HepG2 (cell line): ENCODE measurements around the gene SIK3. TPM values are rescaled to one million over a fixed set of nuclear protein-coding genes. Genes with fewer than 3 reads are reported as not detected.

Experiments used
- CCDC6 ChIP-seq: sonication (generic); formaldehyde crosslinking; IDR thresholded peaks from 2 replicates; pipeline ENCODE4 v1.8.1; 2022; ENCODE audit warnings: mild to moderate bottlenecking, missing genetic modification reagents, moderate library complexity
- ETV6 ChIP-seq: sonication (generic); formaldehyde crosslinking; conservative IDR thresholded peaks from 2 replicates; pipeline ENCODE4 v1.4.0; 2020; ENCODE audit warnings: missing genetic modification reagents
- FIP1L1 ChIP-seq: fragments of 200-400 bp; formaldehyde crosslinking; IDR thresholded peaks from 2 replicates; pipeline ENCODE4 v1.6.1; 2018; ENCODE audit warnings: low read depth, mild to moderate bottlenecking, low read length, moderate library complexity, borderline replicate concordance; ENCODE audit not compliant: insufficient read depth
- HDAC1 ChIP-seq: sonication (generic); formaldehyde crosslinking; IDR thresholded peaks from 2 replicates; pipeline ENCODE4 v1.5.1; 2020; ENCODE audit warnings: mild to moderate bottlenecking, missing genetic modification reagents
- PTBP1 ChIP-seq: fragments of 200-400 bp; formaldehyde crosslinking; IDR thresholded peaks from 2 replicates; pipeline ENCODE4 v1.6.1; 2018; ENCODE audit warnings: low read length, low read depth; ENCODE audit not compliant: poor library complexity, severe bottlenecking
- SOX6 ChIP-seq, 2 experiments: fragments of 450-650 bp in 1 of 2; sonication (generic) in 1 of 2; formaldehyde crosslinking in 1 of 2; IDR thresholded peaks; 2 replicates each; pipeline versions ENCODE4 v1.4.0 to v1.6.1; 2017 to 2020; ENCODE audit warnings: antibody characterized with exemption in 1 of 2, mild to moderate bottlenecking in 1 of 2, missing genetic modification reagents in 1 of 2
- TERF1 ChIP-seq: sonication (generic); formaldehyde crosslinking; IDR thresholded peaks from 2 replicates; pipeline ENCODE4 v1.8.0; 2022; ENCODE audit warnings: mild to moderate bottlenecking, missing genetic modification reagents, moderate library complexity
- XBP1 ChIP-seq: sonication (generic); formaldehyde crosslinking; IDR thresholded peaks from 2 replicates; pipeline ENCODE4 v1.5.0; 2020; ENCODE audit warnings: missing genetic modification reagents
- ZFP1 ChIP-seq: IDR thresholded peaks from 2 replicates; pipeline ENCODE4 v1.6.1; 2016
- ZNF281 ChIP-seq: sonication (generic); formaldehyde crosslinking; IDR thresholded peaks from 2 replicates; pipeline ENCODE4 v1.4.0; 2020; ENCODE audit warnings: missing genetic modification reagents, borderline replicate concordance
- ZNF550 ChIP-seq: sonication (generic); formaldehyde crosslinking; IDR thresholded peaks from 2 replicates; pipeline ENCODE4 v1.4.0; 2020; ENCODE audit warnings: mild to moderate bottlenecking, missing genetic modification reagents, borderline replicate concordance
- ZNF670 ChIP-seq: sonication (generic); formaldehyde crosslinking; IDR thresholded peaks from 2 replicates; pipeline ENCODE4 v1.8.0; 2022; ENCODE audit warnings: mild to moderate bottlenecking, missing genetic modification reagents, borderline replicate concordance
- ZNF710 ChIP-seq: sonication (generic); formaldehyde crosslinking; IDR thresholded peaks from 2 replicates; pipeline ENCODE4 v1.5.0; 2020; ENCODE audit warnings: mild to moderate bottlenecking, missing genetic modification reagents, borderline replicate concordance
- polyA plus RNA-seq, 8 experiments: library from polyadenylated mRNA; depleted of rRNA in 3 of 8; stranded (reverse) in 7 of 8; unstranded in 1 of 8; fragments of >200 nt; fragmentation: Illumina TruSeq in 4 of 8; extraction: Trizol in 4 of 8; gene quantifications; 2 replicates each; pipeline versions ENCODE4 v1.2.1 to v1.2.3, GENCODE V29; 2011 to 2016; ENCODE audit warnings: low read depth in 4 of 8, missing spikeins in 1 of 8, mixed read lengths in 1 of 8; ENCODE audit not compliant: insufficient read depth in 1 of 8
- total RNA-seq, 5 experiments: library from RNA; depleted of rRNA; stranded (reverse); fragments of >200 nt; fragmentation: Illumina TruSeq; extraction: Trizol; gene quantifications; 2 replicates each; pipeline ENCODE4 v1.2.3, GENCODE V29; 2016; ENCODE audit warnings: low read depth in 1 of 5
- TF ChIP-seq, protein P1 (sequence below): IDR thresholded peaks from 2 replicates; pipeline ENCODE4 v1.6.1; 2012; ENCODE audit warnings: low read depth, low read length, improper control_type of control experiment
- TF ChIP-seq, protein P2 (sequence below): sonication (generic); formaldehyde crosslinking; IDR thresholded peaks from 2 replicates; pipeline ENCODE4 v1.5.1; 2020; ENCODE audit warnings: mild to moderate bottlenecking, missing genetic modification reagents, borderline replicate concordance
- TF ChIP-seq, protein P3 (sequence below): IDR thresholded peaks from 2 replicates; pipeline ENCODE4 v1.6.1; 2016; ENCODE audit warnings: low read depth, control low read depth

The SIK3 gene
- total and polyA plus RNA-seq, 2 of the 13 experiments (the other 11 are each of a cell fraction or from before 2014, with no cell fraction given) = 5.7 to 9.8 TPM

DNA sequence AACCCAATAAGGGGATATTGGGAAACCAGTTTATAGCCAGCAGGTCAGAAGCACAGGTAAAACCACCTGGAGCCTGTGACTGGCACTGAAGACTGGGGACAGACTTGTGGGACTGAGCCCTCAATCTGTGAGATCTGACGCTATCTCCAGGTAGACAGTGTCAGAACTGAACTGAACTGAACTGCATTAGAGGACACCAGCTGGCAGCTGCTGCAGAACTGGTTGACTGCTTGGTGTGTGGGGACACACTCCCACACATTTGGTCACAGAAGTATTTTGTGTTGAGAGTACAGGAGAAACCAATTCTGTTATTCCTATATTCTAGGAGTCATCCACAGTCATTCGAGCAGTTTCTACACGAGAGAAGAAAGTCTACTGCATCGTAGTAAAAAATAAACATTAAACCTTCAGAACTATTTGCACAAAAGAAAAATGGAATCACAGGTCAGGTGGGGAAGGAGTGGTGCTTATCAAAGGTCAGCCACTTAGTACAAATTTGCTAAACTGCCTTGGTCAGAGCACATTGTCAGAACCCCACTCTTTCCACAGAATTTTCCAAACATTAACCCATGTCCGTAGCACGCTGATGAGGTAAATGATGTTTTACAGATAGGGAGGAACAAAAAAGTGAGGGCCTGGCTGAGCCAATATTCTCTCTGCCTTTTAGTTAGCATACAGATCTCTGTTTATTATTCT is 77.2 kb downstream of the SIK3 start (continued):
- TF ChIP-seq ZNF281 (CRISPR knock-in tag) (no peak), PTBP1 (no peak), FIP1L1 (no peak), ZNF710 (CRISPR knock-in tag) (peak; percentile 94), ZFP1 (CRISPR knock-in tag) (no peak), ZNF550 (no peak), XBP1 (CRISPR knock-in tag) (no peak), SOX6 (IDR thresholded peaks at IDR 0.05) (no peak), SOX6 (CRISPR knock-in tag; IDR thresholded peaks at IDR 0.05) (peak; percentile 95), CCDC6 (CRISPR knock-in tag) (no peak), TERF1 (CRISPR knock-in tag) (no peak), ETV6 (no peak), HDAC1 (CRISPR knock-in tag) (peak; percentile 69), ZNF670 (CRISPR knock-in tag) (no peak)
- TF ChIP-seq, protein P1, sequence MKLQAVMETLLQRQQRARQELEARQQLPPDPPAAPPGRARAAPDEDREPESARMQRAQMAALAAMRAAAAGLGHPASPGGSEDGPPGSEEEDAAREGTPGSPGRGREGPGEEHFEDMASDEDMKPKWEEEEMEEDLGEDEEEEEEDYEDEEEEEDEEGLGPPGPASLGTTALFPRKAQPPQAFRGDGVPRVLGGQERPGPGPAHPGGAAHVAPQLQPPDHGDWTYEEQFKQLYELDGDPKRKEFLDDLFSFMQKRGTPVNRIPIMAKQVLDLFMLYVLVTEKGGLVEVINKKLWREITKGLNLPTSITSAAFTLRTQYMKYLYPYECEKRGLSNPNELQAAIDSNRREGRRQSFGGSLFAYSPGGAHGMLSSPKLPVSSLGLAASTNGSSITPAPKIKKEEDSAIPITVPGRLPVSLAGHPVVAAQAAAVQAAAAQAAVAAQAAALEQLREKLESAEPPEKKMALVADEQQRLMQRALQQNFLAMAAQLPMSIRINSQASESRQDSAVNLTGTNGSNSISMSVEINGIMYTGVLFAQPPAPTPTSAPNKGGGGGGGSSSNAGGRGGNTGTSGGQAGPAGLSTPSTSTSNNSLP = peak; percentile 69
- TF ChIP-seq, protein P2, sequence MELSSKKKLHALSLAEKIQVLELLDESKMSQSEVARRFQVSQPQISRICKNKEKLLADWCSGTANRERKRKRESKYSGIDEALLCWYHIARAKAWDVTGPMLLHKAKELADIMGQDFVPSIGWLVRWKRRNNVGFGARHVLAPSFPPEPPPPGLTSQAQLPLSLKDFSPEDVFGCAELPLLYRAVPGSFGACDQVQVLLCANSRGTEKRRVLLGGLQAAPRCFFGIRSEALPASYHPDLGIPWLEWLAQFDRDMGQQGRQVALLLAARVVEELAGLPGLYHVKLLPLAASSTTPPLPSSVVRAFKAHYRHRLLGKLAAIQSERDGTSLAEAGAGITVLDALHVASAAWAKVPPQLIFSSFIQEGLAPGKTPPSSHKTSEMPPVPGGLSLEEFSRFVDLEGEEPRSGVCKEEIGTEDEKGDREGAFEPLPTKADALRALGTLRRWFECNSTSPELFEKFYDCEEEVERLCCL (CRISPR knock-in tag) = no peak
- TF ChIP-seq, protein P3, sequence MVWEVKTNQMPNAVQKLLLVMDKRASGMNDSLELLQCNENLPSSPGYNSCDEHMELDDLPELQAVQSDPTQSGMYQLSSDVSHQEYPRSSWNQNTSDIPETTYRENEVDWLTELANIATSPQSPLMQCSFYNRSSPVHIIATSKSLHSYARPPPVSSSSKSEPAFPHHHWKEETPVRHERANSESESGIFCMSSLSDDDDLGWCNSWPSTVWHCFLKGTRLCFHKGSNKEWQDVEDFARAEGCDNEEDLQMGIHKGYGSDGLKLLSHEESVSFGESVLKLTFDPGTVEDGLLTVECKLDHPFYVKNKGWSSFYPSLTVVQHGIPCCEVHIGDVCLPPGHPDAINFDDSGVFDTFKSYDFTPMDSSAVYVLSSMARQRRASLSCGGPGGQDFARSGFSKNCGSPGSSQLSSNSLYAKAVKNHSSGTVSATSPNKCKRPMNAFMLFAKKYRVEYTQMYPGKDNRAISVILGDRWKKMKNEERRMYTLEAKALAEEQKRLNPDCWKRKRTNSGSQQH (CRISPR knock-in tag) = peak; percentile 51; the same call in 1 of the 2 replicates
